Measurements from ENCODE around the gene ERVV-1. TPM values are rescaled to one million over a fixed set of nuclear protein-coding genes. Genes with fewer than 3 reads are reported as not detected.

ERVV-1 gene
- polyA plus RNA-seq, 2 donors = not detected

- H3K4me3 ChIP-seq (ENCODE audit: low read depth in 1 of 2, low read length in 2 of 2) = no peak overlapping the region
- no peak overlapping the region for H3K27ac ChIP-seq (ENCODE audit: low read depth in 2 of 2, low read length in 1 of 2)
- H3K4me1 ChIP-seq (ENCODE audit: control insufficient read depth in 2 of 2, insufficient read depth in 2 of 2, low read length in 1 of 2) = no peaks in the 10 kb centered on the region
- H3K27me3 ChIP-seq (ENCODE audit: control insufficient read depth in 1 of 2, insufficient read depth in 2 of 2, low read length in 2 of 2) = no peaks in the 10 kb centered on the region
- 64 to 80% methylated on average over 16 of the region's 16 CpGs for WGBS, 2 donors
- no peaks in the 10 kb centered on the region for H3K36me3 ChIP-seq (ENCODE audit: control insufficient read depth in 2 of 2, insufficient read depth in 2 of 2, low read length in 1 of 2)
- H3K9me3 ChIP-seq (ENCODE audit: control insufficient read depth in 2 of 2, insufficient read depth in 1 of 2, low read depth in 1 of 2, low read length in 1 of 2) = peaks cover 4 to 9% of the 10 kb centered on the region in 2 donors
These were observed 31.8 kb downstream of the ERVV-1 start for GRCh38 chr19:53045536-53045935.

DNA sequence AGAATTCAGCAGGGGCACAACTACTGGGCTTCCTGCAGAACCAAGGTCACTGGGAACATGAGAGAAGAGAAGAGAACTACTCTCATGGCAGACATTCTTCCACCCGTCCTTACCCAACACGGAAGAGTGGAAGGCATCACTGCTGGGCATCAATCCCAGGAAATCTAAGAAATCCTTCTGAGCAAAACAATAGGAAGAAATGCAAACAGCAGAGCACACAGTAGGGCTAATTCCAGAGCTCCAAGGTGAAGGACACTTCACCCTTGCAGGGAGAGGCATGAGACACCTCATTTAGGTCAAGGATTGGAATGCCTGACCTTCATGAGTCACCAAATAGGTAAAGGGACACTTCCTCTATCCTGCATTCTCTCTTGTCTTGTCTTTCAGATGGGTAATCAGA is 33.7 kb downstream of the ERVV-1 start:
- Histone ChIP-seq H3K27me3 (ENCODE audit: control insufficient read depth in 1 of 2, insufficient read depth in 2 of 2, low read length in 2 of 2) (no peaks in the 10 kb centered on the region), H3K9me3 (ENCODE audit: control insufficient read depth in 2 of 2, insufficient read depth in 1 of 2, low read depth in 1 of 2, low read length in 1 of 2) (peaks cover 4 to 6% of the 10 kb centered on the region in 2 donors), H3K4me3 (ENCODE audit: low read depth in 1 of 2, low read length in 2 of 2) (no peak overlapping the region), H3K27ac (ENCODE audit: low read depth in 2 of 2, low read length in 1 of 2) (no peak overlapping the region), H3K36me3 (ENCODE audit: control insufficient read depth in 2 of 2, insufficient read depth in 2 of 2, low read length in 1 of 2) (no peaks in the 10 kb centered on the region), H3K4me1 (ENCODE audit: control insufficient read depth in 2 of 2, insufficient read depth in 2 of 2, low read length in 1 of 2) (no peaks in the 10 kb centered on the region)
- WGBS, 2 donors = 88 to 94% methylated on average over 2 of the region's 2 CpGs

- H3K4me1 ChIP-seq (ENCODE audit: control insufficient read depth in 2 of 2, insufficient read depth in 2 of 2, low read length in 1 of 2) = peaks cover 2 to 6% of the 10 kb centered on the region in 2 donors
- H3K9me3 ChIP-seq (ENCODE audit: control insufficient read depth in 2 of 2, insufficient read depth in 1 of 2, low read depth in 1 of 2, low read length in 1 of 2) = peaks cover 15 to 25% of the 10 kb centered on the region in 2 donors
- no peaks in the 10 kb centered on the region for H3K36me3 ChIP-seq (ENCODE audit: control insufficient read depth in 2 of 2, insufficient read depth in 2 of 2, low read length in 1 of 2)
- WGBS, 2 donors = 22 to 55% methylated on average over 2 of the region's 2 CpGs
- no peaks in the 10 kb centered on the region for H3K27me3 ChIP-seq (ENCODE audit: control insufficient read depth in 1 of 2, insufficient read depth in 2 of 2, low read length in 2 of 2)
- H3K4me3 ChIP-seq (ENCODE audit: low read depth in 1 of 2, low read length in 2 of 2) = no peak overlapping the region
- no peak overlapping the region for H3K27ac ChIP-seq (ENCODE audit: low read depth in 2 of 2, low read length in 1 of 2)
These were observed 41.4 kb downstream of the ERVV-1 start for GRCh38 chr19:53055117-53055516.

- Histone ChIP-seq H3K9me3 (ENCODE audit: control insufficient read depth in 2 of 2, insufficient read depth in 1 of 2, low read depth in 1 of 2, low read length in 1 of 2) (peaks cover 21 to 33% of the 10 kb centered on the region in 2 donors), H3K27ac (ENCODE audit: low read depth in 2 of 2, low read length in 1 of 2) (no peak overlapping the region), H3K27me3 (ENCODE audit: control insufficient read depth in 1 of 2, insufficient read depth in 2 of 2, low read length in 2 of 2) (no peaks in the 10 kb centered on the region), H3K4me3 (ENCODE audit: low read depth in 1 of 2, low read length in 2 of 2) (no peak overlapping the region), H3K36me3 (ENCODE audit: control insufficient read depth in 2 of 2, insufficient read depth in 2 of 2, low read length in 1 of 2) (no peaks in the 10 kb centered on the region), H3K4me1 (ENCODE audit: control insufficient read depth in 2 of 2, insufficient read depth in 2 of 2, low read length in 1 of 2) (peaks cover 2 to 6% of the 10 kb centered on the region in 2 donors)
- 9 to 11% methylated on average over 58 to 59 of the region's 59 CpGs for WGBS, 2 donors
These were observed 44.3 kb downstream of the ERVV-1 start for GRCh38 chr19:53057904-53058580.

Other genes with a start within 250 kb of the ERVV-1 start
- 10 to 100 TPM in 1 of 2 donors, 1 to 10 TPM in 1; 8.2 to 15.6 TPM for gene ZNF600, start 227.1 kb upstream of the ERVV-1 start, polyA plus RNA-seq
- gene ZNF28, start 192.3 kb upstream of the ERVV-1 start, polyA plus RNA-seq = 1 to 10 TPM; 2.3 to 2.6 TPM
- 1 to 10 TPM; 4.5 to 5.2 TPM for gene ZNF468, start 156.3 kb upstream of the ERVV-1 start, polyA plus RNA-seq
- gene ZNF320, start 116.3 kb upstream of the ERVV-1 start, polyA plus RNA-seq = 1 to 10 TPM; 1.6 to 2.5 TPM
- 1 to 10 TPM; 1.9 to 2.7 TPM for gene ZNF888, start 90.5 kb upstream of the ERVV-1 start, polyA plus RNA-seq
- gene ZNF816, start 51.0 kb upstream of the ERVV-1 start, polyA plus RNA-seq = 1 to 10 TPM; 2.0 to 2.1 TPM
- not detected for gene ERVV-2, start 30.8 kb downstream of the ERVV-1 start, polyA plus RNA-seq
- gene ZNF160, start 89.5 kb downstream of the ERVV-1 start, polyA plus RNA-seq = 10 to 100 TPM in 1 of 2 donors, 1 to 10 TPM in 1; 7.6 to 18.2 TPM
- 1 to 10 TPM; 1.4 to 2.3 TPM for gene ZNF415, start 119.0 kb downstream of the ERVV-1 start, polyA plus RNA-seq
- gene ZNF347, start 145.1 kb downstream of the ERVV-1 start, polyA plus RNA-seq = 1 to 10 TPM; 1.2 to 1.8 TPM
- 1 to 10 TPM; 1.1 to 1.3 TPM for gene ZNF665, start 179.4 kb downstream of the ERVV-1 start, polyA plus RNA-seq
- 1 to 10 TPM; 3.5 to 5.1 TPM for gene ZNF677, start 241.0 kb downstream of the ERVV-1 start, polyA plus RNA-seq
- gene VN1R2, start 244.4 kb downstream of the ERVV-1 start, polyA plus RNA-seq = not detected